Ammon's horn (tissue), 1 donor: ENCODE measurements around the gene GCNT4.

Experiments used
- DNase-seq: peaks from one replicate; pipeline ENCODE4 v3.0.0-alpha.2; 2016; ENCODE audit warnings: low spot score

The GCNT4 gene

GRCh38 chr5:75050415-75050814 lies 1.9 kb downstream of the GCNT4 start:
- no peak for DNase-seq

- DNase-seq, result peak; percentile 53
These were observed 2.7 kb downstream of the GCNT4 start for GRCh38 chr5:75049456-75050351.

GRCh38 chr5:75048457-75048953 lies 3.9 kb downstream of the GCNT4 start:
- DNase-seq, result no peak

GRCh38 chr5:75047356-75047755 lies 5.0 kb downstream of the GCNT4 start:
- no peak for DNase-seq

GRCh38 chr5:75046366-75047142 lies 5.8 kb downstream of the GCNT4 start:
- no peak for DNase-seq

- no peak for DNase-seq
These were observed 7.3 kb downstream of the GCNT4 start for GRCh38 chr5:75045071-75045470.

GRCh38 chr5:75044406-75044805 lies 8.0 kb downstream of the GCNT4 start:
- DNase-seq, result peak; percentile 48

- no peak for DNase-seq
These were observed 8.6 kb downstream of the GCNT4 start for GRCh38 chr5:75043633-75044264.

- no peak for DNase-seq
These were observed 9.8 kb downstream of the GCNT4 start for GRCh38 chr5:75042522-75042921.

- no peak for DNase-seq
These were observed 11.4 kb downstream of the GCNT4 start for GRCh38 chr5:75040973-75041372.

- DNase-seq, result peak; percentile 52
These were observed 15.3 kb downstream of the GCNT4 start for GRCh38 chr5:75037106-75037505.

GRCh38 chr5:75034137-75034739 lies 18.1 kb downstream of the GCNT4 start:
- DNase-seq, result no peak

- DNase-seq, result no peak
These were observed 21.0 kb downstream of the GCNT4 start for GRCh38 chr5:75031366-75031765.

GRCh38 chr5:75028090-75028489 lies 24.3 kb downstream of the GCNT4 start:
- no peak for DNase-seq

GRCh38 chr5:75023368-75024159 lies 28.8 kb downstream of the GCNT4 start:
- no peak for DNase-seq

GRCh38 chr5:75021800-75022199 lies 30.6 kb downstream of the GCNT4 start:
- DNase-seq, result no peak

GRCh38 chr5:75021219-75021618 lies 31.1 kb downstream of the GCNT4 start:
- no peak for DNase-seq

- no peak for DNase-seq
These were observed 32.2 kb downstream of the GCNT4 start for GRCh38 chr5:75020016-75020656.

- DNase-seq, result no peak
These were observed 33.4 kb downstream of the GCNT4 start for GRCh38 chr5:75018805-75019587.

- DNase-seq, result no peak
These were observed 34.4 kb downstream of the GCNT4 start for GRCh38 chr5:75017971-75018370.
